ENCODE data around the gene SHB. TPM values are rescaled to one million over a fixed set of nuclear protein-coding genes. Genes with fewer than 3 reads are reported as not detected.
"Not testable (repeated sequence)": the region's sequence is repeated elsewhere in the genome, so short reads cannot be mapped to it uniquely, and the experiment has no call there.

The SHB gene
- total RNA-seq, 2 experiments from 2014 or later, result 2.8 to 3.2 TPM

DNA sequence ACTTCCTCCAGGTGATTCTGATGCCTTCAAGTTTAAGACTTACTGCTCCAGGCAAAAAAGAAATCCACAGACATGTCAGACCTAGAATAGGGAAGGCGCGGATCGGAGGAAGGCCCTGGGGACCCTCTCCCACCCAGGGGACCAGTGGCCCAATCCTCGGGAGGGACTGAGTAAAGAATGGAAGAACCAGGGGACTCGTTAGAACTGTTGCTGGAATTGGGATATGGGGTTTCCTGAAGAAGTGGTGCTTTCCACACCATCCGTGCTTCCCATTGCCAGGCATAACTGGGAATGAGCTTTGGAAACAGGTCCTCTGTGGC, 101.3 kb downstream of the SHB start:
- Mint-ChIP-seq H3K9me3 (no peaks in the 10 kb centered on the region), H3K27me3 (no peaks in the 10 kb centered on the region), H3K4me3 (no peak overlapping the region), H3K36me3 (ENCODE audit: low read depth) (no peaks in the 10 kb centered on the region), H3K27ac (no peak overlapping the region), H3K4me1 (ENCODE audit: low read depth) (peaks cover 11% of the 10 kb centered on the region)
- no peak for DNase-seq
- TF ChIP-seq, protein P1, sequence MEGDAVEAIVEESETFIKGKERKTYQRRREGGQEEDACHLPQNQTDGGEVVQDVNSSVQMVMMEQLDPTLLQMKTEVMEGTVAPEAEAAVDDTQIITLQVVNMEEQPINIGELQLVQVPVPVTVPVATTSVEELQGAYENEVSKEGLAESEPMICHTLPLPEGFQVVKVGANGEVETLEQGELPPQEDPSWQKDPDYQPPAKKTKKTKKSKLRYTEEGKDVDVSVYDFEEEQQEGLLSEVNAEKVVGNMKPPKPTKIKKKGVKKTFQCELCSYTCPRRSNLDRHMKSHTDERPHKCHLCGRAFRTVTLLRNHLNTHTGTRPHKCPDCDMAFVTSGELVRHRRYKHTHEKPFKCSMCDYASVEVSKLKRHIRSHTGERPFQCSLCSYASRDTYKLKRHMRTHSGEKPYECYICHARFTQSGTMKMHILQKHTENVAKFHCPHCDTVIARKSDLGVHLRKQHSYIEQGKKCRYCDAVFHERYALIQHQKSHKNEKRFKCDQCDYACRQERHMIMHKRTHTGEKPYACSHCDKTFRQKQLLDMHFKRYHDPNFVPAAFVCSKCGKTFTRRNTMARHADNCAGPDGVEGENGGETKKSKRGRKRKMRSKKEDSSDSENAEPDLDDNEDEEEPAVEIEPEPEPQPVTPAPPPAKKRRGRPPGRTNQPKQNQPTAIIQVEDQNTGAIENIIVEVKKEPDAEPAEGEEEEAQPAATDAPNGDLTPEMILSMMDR (IDR thresholded peaks at IDR 0.05), result no peak
- CTCF ChIA-PET, result no interaction called here
- POLR2A ChIA-PET, result interaction anchor here (1.2 kb wide), 1 partner anchor 51 kb away, joined by 3 read pairs; no protein-coding TSS in a partner anchor
- no peak for ATAC-seq
- intact Hi-C loops (cut with micrococcal nuclease), result loop anchor here (1.0 kb wide), 1 partner anchor 8 kb away; no protein-coding TSS in a partner anchor

DNA sequence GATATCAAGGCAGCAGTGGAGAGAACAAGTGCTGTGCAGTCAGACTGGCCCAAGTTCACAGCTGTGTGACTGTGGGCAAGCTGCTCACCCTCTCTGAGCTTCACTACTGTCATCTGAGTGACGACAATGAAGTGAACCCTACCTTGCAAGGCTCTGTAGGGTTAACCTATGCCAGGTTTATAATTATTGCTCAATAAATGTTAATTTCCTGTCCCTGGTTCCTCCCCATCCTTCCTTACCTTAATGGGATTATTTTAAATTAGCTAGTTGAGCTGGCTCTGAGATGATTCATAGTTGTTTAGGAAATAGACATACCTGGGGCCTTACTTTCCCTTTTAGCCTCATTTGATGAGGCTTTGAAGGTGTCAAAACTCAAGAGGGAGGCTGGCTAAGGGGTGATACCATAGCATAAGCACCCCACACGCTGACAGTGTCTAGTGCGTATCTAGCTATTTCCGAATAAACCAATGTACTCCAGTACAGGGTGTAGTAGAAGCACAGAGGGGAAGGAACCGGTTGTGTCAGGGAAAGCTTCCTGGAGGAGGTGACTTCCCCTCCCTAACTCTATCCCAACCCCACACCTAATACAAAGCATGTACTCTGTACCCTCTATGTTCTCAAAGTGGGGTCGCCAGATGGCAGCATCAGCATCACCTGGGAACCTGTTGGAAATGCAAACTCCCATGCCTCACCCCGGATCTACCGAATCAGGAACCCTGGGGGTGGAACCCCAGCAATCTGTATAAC, 101.8 kb downstream of the SHB start:
- Mint-ChIP-seq H3K4me3 (no peak overlapping the region), H3K4me1 (ENCODE audit: low read depth) (peaks cover 11% of the 10 kb centered on the region), H3K9me3 (no peaks in the 10 kb centered on the region), H3K27ac (no peak overlapping the region), H3K27me3 (no peaks in the 10 kb centered on the region), H3K36me3 (ENCODE audit: low read depth) (no peaks in the 10 kb centered on the region)
- intact Hi-C loops (cut with micrococcal nuclease), result loop anchor here (1.0 kb wide), 1 partner anchor 8 kb away; no protein-coding TSS in a partner anchor
- POLR2A ChIA-PET, result interaction anchor here (1.2 kb wide), 1 partner anchor 9 kb away, joined by 6 read pairs; no protein-coding TSS in a partner anchor
- TF ChIP-seq, protein P1 (IDR thresholded peaks at IDR 0.05), result no peak
- DNase-seq (no peak), ATAC-seq (no peak)
- CTCF ChIA-PET, result no interaction called here

DNA sequence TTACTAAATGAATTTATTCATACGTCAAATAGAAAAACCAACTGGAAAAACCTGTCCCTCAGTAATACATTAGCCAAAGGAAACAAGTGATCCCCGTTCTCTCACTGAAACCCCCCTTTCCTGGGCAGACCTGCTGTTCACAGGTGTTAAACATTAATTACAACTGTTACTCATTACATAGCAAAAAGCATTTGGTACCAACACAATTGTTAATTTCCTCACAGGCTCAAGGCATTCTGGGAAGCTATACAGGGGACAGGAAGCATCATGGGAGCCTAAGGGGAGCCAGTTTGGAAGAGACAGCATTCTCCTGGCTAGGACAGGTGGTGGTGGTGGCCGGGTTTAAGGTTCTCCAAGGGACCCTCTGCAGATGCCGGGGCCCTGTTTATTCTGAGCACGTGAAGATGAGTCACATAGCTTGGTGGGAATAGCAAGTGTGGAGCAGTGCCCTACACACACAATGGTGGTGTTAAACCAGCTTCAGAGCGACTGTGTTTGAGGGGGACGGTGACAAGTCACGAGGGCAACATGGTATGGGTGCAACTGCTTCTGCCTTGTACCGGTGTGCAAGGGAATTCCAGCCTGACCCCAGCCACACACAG, 102.5 kb downstream of the SHB start:
- no peak overlapping the region for H3K27ac Mint-ChIP-seq
- ATAC-seq, result no peak

DNA sequence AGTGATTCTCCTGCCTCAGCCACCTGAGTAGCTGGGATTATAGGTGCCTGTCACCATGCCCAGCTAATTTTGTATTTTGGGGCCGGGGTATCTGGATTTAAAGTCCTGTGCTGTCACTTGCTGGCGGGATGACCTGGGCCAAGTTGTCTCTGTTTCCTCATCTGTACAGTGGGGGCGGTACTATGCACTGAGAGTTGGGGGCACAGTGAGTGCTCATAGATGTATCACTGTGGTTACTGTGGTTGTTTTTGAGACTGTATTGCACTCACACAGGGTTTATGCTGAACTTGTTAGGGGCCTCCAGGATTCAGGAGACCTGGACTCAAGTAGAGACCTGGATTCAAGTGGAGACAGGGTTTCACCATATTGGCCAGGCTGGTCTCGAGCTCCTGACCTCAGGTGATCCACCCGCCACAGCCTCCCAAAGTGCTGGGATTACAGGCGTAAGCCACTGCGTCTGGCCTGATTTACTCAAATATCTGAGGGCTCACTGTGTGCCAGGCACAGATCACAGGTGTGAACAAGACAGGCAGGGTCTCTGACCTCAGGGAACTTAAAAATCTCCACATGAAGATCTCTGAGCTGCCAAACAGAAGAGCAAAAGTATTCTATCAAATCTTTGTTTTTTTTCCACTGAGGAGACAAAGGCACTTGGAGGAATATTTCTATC, 103.2 kb downstream of the SHB start:
- ATAC-seq (peak; percentile 79), DNase-seq (peak; percentile 34)
- POLR2A ChIA-PET, result interaction anchor here (1.2 kb wide), 1 partner anchor 10 kb away, joined by 6 read pairs; no protein-coding TSS in a partner anchor
- H3K36me3 Mint-ChIP-seq (ENCODE audit: low read depth); H3K9me3 Mint-ChIP-seq; CTCF ChIA-PET; H3K4me3 Mint-ChIP-seq; H3K27ac Mint-ChIP-seq; H3K27me3 Mint-ChIP-seq; intact Hi-C loops (cut with micrococcal nuclease): not testable (repeated sequence)
- peaks cover 17% of the 10 kb centered on the region for H3K4me1 Mint-ChIP-seq (ENCODE audit: low read depth)

More for the DNA sequence above, 102.5 kb downstream of the SHB start:
- Mint-ChIP-seq H3K4me3 (no peak overlapping the region), H3K36me3 (ENCODE audit: low read depth) (no peaks in the 10 kb centered on the region), H3K27me3 (no peaks in the 10 kb centered on the region), H3K4me1 (ENCODE audit: low read depth) (peaks cover 12% of the 10 kb centered on the region), H3K9me3 (no peaks in the 10 kb centered on the region)
- DNase-seq, result no peak
- POLR2A ChIA-PET, result interaction anchor here (1.2 kb wide), 1 partner anchor 10 kb away, joined by 6 read pairs; no protein-coding TSS in a partner anchor
- TF ChIP-seq, protein P1 (IDR thresholded peaks at IDR 0.05), result no peak
- CTCF ChIA-PET, result no interaction called here
- intact Hi-C loops (cut with micrococcal nuclease), result loop anchor here (1.0 kb wide), 1 partner anchor 7 kb away; no protein-coding TSS in a partner anchor

DNA sequence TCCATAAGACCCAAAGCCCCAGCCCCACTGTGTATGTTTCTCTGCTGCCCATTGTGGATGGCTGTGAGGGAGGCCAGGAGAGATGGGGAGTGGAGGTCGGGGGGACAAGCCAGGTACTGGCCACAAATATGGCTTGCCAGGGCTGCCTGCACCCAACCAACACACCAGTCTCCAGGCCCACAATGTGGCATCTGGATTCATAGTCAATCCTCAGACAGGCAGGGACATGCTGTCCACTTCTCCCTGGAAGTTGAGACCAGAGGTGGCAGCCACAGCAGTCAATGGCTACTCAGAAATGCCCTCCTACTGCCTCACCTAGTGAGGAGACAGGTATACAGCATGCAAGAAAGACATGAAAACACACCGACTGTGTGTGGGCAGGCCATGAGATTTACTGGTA, 103.9 kb downstream of the SHB start:
- intact Hi-C loops (cut with micrococcal nuclease), result no loop called here
- H3K27ac Mint-ChIP-seq, result no peak overlapping the region
- no peak overlapping the region for H3K4me3 Mint-ChIP-seq
- no peak for ATAC-seq
- DNase-seq, result no peak
- no peaks in the 10 kb centered on the region for H3K27me3 Mint-ChIP-seq
- CTCF ChIA-PET, result no interaction called here
- H3K36me3 Mint-ChIP-seq (ENCODE audit: low read depth), result no peaks in the 10 kb centered on the region
- POLR2A ChIA-PET, result no interaction called here
- H3K4me1 Mint-ChIP-seq (ENCODE audit: low read depth), result peaks cover 17% of the 10 kb centered on the region
- TF ChIP-seq, protein P1 (IDR thresholded peaks at IDR 0.05), result no peak
- no peaks in the 10 kb centered on the region for H3K9me3 Mint-ChIP-seq
